M059J (cell line): ENCODE data around the gene THSD4. TPM values are rescaled to one million over a fixed set of nuclear protein-coding genes. Genes with fewer than 3 reads are reported as not detected.
A peak's percentile ranks its signal among the peaks of the same experiment; 100 is the strongest.
"Not testable (repeated sequence)": the region's sequence is repeated elsewhere in the genome, so short reads cannot be mapped to it uniquely, and the experiment has no call there.

Experiments used
- DNase-seq: peaks from one replicate; pipeline ENCODE4 v3.0.0-alpha.2; 2012; ENCODE audit warnings: low read depth
- total RNA-seq: library from RNA; depleted of rRNA; stranded (reverse); fragments of >200 nt; shearing (Covaris generic); gene quantifications from 2 replicates; pipeline ENCODE4 v1.2.3, GENCODE V29; 2014

Gene THSD4
- total RNA-seq, 1 experiment from 2014 or later, result 9.9 TPM

DNA sequence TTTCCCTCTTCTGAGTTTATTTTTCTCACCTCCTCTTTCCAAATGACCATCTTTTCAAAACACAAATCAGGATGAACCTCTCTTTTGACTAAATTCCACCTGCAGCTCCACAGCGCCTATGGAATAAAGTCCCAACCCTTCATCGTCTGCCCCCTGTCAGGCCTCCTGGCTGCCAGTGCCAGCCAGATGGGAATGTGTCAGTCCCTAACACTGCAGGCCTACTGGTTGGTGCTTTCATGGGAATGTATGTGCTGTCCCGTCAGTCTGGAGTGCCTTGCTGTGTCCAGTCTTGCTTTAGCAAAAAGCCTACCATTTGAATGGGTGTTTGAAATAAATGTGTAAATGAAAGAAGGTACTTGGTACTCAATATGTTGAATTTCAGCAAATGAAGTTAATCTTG is 310.1 kb downstream of the THSD4 start:
- DNase-seq, result no peak

DNA sequence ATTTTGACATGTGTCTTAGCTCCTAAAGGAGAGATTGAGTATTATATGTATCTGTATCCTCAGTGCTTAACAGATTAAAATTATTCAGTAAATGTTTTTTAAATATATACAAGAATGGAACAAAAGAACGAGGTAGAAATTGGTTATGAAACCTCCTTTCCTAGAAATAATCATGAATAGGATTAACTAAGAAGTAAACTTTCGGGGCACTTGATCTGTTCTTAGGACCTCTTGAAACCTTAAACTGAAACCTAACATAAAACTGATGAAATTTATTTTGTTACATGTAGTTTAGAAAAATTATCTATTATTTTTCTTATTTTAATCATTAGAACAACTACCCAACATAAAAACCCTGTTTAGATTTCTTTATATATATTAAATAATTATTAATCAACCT is 311.5 kb downstream of the THSD4 start:
- DNase-seq, result no peak

DNA sequence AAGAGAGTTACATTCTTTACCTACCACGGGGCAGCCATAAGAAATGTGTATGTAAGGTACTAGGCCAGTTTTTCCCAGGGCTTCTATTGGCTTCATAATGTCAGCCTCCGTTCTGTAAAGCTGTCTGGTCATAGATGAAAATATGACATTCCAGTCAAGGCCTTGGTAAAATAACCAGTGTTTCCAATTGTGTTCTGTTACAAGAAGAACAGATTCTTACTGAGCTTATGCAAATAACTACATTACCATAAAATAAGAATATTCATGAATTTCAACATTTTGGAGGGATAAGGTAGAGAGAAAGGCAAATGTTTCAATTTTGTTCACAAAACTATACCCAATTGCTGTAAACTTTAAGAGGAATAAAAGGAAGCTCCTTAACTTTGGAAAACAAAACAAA is 315.5 kb downstream of the THSD4 start:
- DNase-seq, result no peak

DNA sequence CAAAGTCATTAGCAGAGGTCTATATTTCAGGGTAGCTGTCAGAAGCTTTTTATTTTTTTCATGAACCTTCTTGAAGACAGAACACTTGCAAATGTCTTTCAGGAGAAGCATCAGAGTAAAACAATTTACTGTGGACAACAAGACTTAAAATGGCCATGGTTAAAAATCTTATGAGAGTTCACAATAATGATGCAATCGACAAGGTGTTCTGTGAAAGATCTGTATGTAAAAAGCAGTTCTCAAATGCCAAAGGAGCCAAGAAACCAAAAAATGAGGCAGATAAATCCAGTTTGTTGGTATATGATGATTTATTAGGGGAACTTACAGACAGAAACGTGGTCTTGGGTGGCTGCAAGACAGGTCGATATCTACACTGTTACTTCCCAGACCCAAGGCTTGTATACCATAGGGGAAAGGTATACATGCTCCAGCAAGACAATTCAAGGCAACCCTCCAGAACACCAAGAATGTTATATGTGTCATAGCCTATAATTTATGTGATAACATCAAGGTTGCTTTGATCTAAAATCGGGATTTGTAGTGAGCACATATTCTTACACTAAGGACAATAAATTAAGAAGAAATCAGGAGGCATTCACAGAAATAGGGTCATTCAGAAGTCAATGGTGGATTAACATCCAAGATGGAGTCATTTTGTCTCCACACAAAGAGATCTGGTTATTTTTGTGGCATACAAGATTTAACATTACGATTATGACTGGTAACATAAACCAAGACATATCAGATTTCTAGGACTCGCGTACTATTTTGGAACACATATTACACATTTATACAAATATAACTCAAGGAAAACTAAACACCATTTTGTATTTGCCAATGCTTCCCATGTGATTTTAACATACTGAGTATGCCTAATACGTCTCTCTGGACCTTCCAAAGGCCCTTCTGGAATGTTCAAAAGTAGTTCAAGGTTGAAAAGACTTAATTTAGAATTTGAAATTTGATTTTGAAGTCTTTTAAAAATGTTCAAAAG is 316.4 kb downstream of the THSD4 start:
- no peak for DNase-seq

DNA sequence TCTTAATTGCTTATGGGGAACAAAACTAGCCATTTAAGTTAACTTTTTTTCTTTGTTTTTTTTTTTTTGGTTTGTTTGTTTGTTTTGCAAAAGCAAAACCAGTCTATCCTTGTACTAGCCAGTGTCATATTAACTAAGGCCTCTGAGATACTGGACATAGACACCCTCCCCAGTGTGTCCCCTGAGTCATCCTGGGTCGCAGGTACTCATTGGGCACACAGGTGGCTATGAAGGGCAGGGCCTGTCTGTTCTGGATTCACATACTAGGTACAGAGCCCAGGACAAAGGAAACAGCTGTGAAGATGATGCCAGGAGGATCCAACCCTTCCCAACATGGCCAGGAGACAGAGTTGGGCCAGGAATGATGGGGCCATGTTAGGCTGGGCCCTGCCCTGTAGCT is 318.1 kb downstream of the THSD4 start:
- no peak for DNase-seq

DNA sequence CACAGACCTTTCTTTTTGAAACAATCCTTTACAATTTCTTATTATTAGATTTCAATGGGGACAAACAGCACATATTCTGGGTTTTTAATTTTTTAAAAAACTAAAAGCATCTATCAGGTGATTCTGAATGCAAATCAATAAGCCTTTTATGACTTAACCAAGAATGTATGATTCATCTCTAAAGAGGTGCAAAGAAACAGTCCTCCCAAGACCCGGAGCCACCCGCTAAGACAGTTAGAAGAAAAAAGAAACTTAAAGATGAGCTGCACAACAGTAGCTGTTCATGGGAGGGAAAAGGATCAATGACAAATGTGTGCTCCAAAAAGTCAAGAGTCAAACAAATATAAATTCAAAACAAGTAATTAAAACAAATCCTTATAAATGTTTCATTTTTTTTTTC is 319.5 kb downstream of the THSD4 start:
- DNase-seq, result peak; percentile 34

DNA sequence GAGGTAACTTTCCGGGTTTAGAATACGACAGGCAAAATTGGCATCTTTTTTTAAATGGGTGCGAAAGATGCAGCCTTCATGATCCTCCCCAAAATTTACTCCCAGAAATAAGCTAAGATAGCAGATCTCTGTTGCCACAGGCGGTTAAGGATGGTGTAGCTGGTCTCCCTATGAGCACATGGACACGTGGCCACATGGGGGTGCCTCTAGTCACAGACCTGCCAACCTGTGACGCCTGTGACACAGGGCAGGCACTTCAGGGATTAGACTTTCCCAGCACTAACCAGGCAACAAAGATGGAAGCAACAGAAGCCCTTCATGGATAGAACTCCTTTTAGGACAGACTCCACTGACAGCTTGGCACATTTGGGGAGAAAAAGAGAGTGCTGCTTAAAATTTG is 320.3 kb downstream of the THSD4 start:
- no peak for DNase-seq

DNA sequence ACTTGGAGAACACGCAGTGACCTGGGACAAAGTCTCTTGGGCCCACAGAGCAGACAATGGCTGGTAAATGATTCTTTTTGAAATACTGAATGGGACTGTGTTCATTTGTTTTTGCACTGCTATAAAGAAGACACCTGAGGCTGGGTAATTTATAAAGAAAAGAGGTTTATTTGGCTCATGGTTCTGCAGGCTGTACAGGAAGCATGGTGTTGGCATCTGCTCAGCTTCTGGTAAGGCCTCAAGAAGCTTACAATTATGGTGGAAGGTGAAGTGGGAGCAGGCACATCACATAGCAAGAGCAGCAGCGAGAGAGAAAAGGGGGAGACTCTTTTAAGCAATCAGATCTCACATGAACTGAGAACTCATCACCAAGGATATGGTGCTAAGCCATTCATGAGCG is 321.6 kb downstream of the THSD4 start:
- DNase-seq, result no peak

DNA sequence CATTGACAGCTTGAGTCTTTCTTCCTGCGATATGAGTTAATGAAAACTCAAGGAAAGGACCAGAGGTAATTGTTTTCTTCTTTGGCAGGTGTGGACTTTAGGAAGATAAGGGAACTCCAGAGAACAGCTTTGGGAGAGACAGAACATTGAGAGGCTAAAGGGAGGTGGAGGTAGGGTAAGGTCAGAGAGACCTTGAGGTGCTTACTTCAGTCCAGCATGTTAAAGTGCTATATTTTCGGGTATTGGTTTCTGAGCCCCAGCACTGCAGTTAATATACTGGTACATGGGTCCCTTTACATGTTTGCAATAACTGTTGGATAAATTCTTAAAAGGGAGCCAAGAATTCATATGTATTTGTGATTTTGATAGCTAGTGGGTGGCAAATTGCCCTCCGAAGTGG is 322.1 kb downstream of the THSD4 start:
- DNase-seq, result no peak

DNA sequence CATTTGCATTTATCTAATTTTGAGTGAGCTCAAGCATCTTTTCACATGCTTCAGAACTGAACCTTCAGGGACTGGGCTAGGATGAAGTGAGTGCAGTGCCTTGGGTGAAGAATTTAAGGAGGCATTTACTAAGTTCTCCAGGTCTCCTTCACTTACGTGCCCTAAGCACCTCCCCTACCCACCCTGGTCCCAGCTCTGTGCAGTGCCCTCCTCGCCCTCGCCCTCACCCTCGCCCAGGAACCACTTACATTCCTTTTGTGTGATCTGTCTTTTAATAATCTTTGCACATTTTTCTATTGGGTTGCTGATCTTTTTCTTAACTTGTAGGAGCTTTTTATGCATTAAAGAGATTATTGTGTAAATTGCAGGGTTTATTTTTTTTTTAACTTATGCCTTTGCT is 322.6 kb downstream of the THSD4 start:
- peak; percentile 50 for DNase-seq

DNA sequence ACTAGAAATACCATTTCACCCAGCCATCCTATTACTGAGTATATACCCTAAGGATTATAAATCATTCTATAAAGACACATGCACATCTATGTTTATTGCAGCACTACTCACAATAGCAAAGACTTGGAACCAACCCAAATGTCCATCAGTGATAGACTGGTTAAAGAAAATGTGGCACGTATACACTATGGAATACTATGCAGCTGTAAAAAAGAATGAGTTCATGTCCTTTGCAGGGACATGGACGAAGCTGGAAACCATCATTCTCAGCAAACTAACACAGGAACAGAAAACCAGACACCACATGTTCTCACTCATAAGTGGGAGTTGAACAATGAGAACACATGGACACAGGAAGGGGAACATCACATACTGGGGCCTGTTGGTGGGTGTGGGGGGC is 324.2 kb downstream of the THSD4 start:
- not testable (repeated sequence) for DNase-seq

DNA sequence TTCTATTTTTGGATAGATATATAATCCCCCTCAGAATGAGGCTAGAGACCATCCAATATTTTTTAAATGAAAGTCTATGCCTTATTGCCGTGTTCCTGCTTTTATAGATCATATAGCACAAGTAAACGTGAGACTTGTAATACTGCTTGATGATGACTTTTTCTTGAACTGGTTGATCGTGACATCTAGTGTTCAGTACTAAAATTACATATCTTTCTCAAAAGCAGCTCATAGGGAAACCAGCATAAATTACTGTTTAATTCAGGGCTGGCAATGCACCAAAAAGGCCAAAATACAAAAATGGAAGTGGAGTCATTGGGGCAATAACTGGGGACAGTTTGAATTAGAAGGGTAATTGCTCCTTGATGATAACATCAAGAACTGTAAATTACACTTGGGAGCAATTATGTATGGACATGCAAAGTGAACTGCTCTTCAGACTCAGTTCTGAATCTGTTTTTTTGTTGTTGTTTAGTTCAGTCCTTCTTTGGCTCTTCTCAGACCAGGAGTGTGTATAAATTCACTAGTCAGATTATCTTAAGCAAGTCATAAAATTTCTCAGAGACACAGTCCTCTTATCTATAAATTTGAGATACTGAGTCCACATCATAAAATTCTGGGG is 325.3 kb downstream of the THSD4 start:
- DNase-seq, result peak; percentile 66

DNA sequence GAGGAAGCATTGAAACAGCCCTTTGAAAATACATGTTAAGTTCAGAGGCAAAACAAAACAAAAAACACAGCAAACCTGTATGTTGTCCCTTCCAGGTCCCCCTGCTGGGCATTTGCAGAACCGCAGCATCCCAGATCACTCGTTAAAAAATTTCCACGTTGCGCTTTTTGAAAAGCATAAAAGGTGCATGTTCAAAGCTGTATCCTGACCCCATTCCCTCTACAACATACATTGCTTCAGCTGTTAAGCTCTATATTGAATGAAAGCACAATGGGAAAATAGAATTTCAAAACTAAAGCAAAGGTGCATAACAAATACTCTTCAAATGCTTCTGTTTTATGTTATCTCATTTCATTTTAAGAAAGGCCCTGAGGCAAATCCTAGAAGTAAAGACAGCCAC is 328.3 kb downstream of the THSD4 start:
- DNase-seq, result peak; percentile 45

DNA sequence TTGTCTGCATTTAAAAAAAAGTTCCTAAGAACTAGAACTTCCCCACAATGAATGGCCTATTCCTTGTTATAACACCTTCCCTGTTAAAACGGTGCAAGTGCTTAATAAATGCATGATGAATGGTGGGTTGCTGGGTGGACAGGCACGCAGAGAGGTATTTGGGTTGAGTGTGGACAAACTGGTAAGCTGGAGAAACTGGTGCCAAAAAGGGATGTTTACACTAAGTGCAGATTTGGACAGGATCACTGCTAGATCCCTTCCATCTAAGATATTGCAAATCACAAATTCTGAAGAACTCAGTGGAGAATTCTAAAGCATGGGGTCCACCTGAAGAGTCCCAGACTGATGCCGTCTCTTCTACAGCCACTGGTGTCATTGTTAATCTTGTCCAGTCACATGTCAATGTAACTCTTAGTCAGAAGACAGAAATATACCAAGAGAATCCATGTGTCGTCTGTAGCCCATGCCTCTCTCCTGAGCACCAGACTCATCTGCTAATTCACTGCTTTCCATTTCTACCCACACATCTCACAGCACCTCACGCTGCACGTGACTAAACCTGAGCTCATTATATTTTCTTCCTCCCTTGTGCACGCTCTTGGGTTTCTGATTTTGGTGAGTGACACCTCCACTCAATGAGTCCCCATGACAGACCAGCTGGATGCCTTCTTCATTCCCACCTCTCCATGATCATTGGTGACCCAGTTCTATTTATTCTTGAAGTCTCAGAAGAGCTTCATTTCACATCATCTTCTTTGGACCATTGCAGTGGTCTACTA is 328.9 kb downstream of the THSD4 start:
- no peak for DNase-seq

DNA sequence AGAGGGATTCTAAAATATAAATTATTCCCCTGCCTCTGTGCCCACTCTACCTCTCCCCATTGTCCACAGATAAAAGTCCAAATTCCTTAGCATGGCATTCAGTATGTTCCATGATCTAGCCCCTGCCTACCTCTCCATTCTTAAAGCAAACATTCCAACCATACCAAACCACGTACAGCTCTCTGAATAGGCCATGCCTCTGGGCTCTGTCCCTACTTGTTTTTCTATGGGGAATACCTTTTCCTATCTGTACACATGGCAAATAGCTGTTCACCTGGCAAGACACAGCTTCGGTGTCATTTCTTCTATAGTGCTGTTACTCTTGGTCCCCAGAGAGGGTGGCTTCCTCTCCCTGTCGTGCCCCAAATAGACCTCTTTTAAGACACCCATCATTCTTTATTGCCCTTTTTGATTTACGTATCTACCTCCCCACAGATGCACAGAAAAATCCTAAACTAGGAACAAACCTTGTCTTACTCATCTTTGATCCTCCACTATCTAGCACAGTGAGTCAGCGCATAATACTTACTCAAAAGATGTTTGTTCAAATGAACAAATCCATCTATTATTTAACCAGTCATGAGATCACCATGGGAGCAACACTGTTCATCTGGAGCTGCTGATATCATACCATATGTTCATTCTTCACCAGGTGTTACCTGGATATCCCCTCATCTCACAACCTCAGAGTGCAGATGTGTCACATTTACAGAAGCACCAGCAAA is 329.8 kb downstream of the THSD4 start:
- peak; percentile 48 for DNase-seq

DNA sequence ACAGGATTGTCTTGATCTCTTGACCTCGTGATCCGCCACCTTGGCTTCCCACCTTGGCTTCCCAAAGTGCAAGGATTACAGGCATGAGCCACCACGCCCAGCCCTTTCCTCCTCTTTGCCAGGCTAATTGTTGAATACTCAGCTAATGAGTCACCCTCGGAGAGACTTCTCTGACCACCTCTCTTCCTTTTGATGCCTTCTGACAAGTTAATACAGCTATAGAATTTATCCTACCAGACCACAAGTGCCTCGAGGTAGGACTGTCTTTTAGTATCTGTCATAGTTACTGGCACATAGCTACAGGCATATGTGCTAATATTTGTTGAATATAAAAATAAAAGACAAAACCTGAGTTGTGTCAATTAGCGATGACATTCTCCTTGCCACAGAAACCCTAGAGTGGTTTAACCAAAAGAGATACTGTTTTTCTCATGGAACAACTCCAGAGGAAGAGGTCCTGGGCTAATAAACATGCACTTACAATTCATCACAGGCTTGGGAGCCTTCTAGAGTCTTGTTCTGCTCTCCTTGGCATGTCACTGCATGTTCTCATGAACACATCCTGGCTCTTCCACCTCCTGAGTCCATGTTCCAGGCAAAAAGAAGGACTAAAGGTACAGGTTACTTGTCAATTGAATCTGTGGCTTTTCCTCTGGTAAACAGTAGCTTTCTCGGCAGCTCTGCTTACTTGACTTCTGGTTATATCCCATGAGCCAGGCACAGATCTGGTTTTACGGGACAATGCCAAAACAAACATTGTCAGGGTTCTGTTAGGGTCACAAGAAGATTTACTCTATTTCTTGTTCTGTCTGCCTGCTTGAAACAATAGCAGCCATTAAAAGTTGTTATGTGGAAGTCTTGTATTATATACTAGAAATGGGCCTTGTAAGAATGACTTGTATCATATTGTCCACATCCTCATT is 332.3 kb downstream of the THSD4 start:
- peak; percentile 94 for DNase-seq

DNA sequence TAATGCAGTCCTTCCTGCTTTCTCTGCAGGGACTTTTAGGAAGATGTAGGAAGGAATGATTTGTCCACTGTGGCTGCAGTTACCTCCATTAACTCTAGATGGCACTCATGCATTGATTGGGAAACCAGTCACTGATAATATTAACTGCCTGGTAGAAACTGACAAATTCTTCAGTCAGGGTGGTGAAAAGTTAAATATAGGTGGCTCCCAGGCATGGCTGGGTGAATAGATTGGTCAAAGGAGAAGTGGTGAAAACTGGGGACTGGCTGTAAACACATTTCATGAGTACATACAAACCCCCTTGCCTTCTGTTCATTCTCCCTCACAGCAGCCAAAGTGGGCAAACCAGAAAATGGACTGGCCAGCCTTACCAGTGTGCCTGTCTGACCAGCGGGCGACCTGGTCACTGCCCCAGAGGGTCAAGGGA is 333.4 kb downstream of the THSD4 start:
- DNase-seq, result peak; percentile 69

DNA sequence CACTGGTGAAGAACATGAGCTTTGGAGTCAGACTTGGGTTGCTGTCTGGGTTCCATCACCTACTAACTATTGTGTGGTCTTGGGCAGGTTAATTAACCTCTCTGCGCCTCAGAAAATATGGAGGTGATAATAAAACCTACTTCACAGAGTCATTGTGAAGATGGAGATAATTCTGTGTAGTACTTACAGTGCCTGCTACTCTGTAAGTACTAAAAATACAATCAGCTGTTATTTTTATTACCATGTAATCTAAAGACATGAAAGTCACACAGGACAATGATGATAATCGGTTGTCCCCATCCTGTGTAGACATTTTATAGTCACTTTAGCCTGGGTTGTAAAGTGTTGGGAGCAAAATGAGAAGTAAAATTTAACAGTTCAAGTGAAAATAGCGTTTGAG is 334.1 kb downstream of the THSD4 start:
- no peak for DNase-seq

DNA sequence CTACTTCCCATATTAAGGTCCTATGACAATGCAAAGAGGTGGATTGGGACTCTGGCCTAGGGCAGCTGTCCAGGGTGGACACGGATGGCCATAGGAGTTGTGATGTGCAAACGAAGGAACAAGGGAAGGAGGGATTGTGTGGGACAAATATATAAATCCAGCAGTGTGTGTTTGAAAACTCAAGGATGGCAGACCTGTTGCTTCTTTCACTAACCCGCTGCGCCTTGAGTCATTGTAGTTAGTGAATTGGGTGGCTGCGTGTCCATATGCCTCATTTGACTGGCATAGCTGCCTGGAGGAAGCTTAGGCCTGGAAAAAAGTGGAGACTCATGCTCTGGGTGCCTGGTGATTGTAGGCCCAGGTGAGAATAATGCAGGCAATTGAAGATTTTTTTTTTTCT is 334.7 kb downstream of the THSD4 start:
- no peak for DNase-seq

DNA sequence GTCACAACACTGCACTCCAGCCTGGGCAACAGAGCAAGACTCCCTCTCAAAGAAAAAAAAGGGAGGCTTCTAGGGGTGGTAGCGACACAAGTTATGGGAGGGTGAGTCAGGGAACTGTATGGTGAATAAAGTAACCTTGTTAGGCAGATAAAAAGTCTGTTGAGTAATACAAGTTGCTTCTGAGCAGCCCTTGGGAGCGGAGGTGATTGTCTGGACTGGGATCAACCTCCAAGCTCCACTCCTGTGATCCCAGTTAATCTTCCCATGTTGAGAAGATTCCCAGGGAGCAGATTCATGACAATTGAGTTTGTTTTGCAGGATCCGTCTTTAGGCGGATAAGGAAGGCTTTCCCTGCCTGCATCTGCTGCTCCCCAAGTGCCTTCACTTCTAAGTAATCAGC is 335.9 kb downstream of the THSD4 start:
- no peak for DNase-seq

DNA sequence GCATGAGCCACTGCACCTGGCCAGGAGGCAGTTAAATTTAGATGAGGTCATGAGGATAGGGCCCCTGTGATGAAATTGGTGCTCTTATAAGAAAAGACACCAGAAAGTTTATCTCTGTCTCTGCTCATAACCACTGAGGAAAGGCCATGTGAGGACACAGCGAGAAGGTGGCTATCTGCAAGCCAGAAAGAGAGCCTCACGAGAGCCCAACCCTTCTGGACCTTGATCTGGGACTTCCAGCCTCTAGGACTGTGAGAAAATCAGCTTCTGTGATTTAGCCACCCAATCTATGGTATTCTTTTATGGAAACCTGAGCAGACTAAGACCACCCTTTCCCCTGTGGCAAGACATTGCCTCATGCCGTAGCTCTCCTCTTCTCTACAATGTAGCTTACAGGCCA is 337.6 kb downstream of the THSD4 start:
- no peak for DNase-seq
